T-helper 17 cell (primary cell): ENCODE data around the gene MRPS9. TPM values are rescaled to one million over a fixed set of nuclear protein-coding genes. Genes with fewer than 3 reads are reported as not detected.
A peak's percentile ranks its signal among the peaks of the same experiment; 100 is the strongest.

Experiments
- ATAC-seq: fragments of 150-1000 bp; cut with Tn5 transposase; 2 replicates; pipeline ENCODE4 v1.10.0; 2021; ENCODE audit warnings: mild to moderate bottlenecking, moderate library complexity
- DNase-seq, 3 donors: peaks; one replicate each; pipeline versions ENCODE4 v3.0.0 to v3.0.0-alpha.2; 2020 to 2021
- H3K9me3 ChIP-seq: one replicate; pipeline ENCODE4 v1.7.0; 2013; ENCODE audit warnings: low read length, mild to moderate bottlenecking; ENCODE audit not compliant: control insufficient read depth, poor library complexity, severe bottlenecking
- H3K27ac Mint-ChIP-seq: one replicate; pipeline ENCODE4 v1.8.0; 2022; ENCODE audit warnings: mild to moderate bottlenecking, moderate library complexity, mixed read lengths
- H3K27me3 Mint-ChIP-seq: one replicate; pipeline ENCODE4 v1.8.0; 2022; ENCODE audit warnings: mixed read lengths
- H3K36me3 Mint-ChIP-seq: one replicate; pipeline ENCODE4 v1.8.0; 2022; ENCODE audit warnings: low read depth, mixed read lengths
- H3K4me1 Mint-ChIP-seq: one replicate; pipeline ENCODE4 v1.8.0; 2022; ENCODE audit warnings: mild to moderate bottlenecking, mixed read lengths
- H3K4me3 Mint-ChIP-seq: one replicate; pipeline ENCODE4 v1.8.0; 2022; ENCODE audit warnings: mild to moderate bottlenecking, moderate library complexity, mixed read lengths
- total RNA-seq, 4 donors: library from RNA in 2 of 4; stranded (reverse) in 2 of 4; gene quantifications; one replicate each; pipeline ENCODE4 v1.2.3 and lab custom pipeline; 2022 to 2026

MRPS9 gene
- total RNA-seq, 2 donors from 2014 or later = 11.8 to 12.4 TPM

DNA sequence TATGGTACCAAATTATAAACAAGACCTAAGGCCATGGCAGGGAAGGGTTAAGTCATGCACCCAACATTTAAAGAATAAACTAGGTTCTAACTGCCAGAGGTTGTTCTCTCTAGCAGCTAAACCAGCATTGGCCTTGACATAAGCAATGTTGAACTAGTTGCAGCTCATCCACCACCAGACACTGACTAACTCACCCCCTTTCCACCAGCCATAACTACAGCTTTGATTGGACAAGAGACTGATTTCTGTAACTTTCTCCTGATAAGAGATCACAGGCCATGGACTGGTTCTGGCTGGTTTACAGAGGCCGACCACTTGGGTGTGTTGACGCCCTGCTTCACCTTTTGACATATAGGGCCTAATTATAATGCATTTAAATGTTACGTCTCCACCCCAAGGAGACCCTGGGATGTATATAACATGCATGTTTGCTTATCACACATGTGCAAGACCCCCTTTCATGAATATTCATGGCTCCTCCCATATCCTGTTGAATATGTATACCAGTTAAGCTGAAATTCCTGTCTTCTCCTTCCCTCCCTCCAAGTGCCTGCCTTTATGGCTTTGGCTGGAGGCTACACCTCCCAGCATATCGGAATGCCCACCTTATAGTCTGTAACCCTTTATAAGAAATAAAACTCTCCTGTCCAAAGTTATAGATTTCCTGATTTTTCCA, 75.9 kb downstream of the MRPS9 start:
- H3K27me3 Mint-ChIP-seq = no peaks in the 10 kb centered on the region
- no peak for ATAC-seq
- H3K4me1 Mint-ChIP-seq = peaks cover 11% of the 10 kb centered on the region
- H3K36me3 Mint-ChIP-seq = peaks cover 8% of the 10 kb centered on the region
- no peak overlapping the region for H3K27ac Mint-ChIP-seq
- DNase-seq = no peak
- no peak overlapping the region for H3K4me3 Mint-ChIP-seq
- no peaks in the 10 kb centered on the region for H3K9me3 ChIP-seq

DNA sequence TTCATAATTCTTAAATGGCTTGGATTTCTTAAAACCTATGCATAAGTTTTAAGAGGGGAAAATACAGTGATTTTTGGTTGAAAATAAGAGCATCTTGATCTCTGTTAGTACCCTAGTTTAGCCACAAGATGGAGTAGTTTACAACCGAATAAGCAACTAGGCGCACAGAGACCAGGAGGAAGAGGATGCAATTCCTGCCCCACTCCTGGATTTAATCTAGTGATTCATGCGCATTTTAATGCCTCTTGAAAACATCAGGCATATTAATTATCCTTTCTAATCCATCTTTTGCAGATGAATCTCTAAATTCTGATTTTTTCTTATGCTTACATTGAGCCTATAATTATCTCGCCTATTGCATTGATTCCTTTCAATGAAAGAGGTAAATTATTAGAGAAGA, 76.7 kb downstream of the MRPS9 start:
- H3K9me3 ChIP-seq = no peaks in the 10 kb centered on the region
- Mint-ChIP-seq H3K27ac (no peak overlapping the region), H3K4me3 (no peak overlapping the region), H3K27me3 (no peaks in the 10 kb centered on the region), H3K36me3 (peaks cover 8% of the 10 kb centered on the region), H3K4me1 (peaks cover 11% of the 10 kb centered on the region)
- peak; percentile 50 for ATAC-seq
- no peak for DNase-seq

DNA sequence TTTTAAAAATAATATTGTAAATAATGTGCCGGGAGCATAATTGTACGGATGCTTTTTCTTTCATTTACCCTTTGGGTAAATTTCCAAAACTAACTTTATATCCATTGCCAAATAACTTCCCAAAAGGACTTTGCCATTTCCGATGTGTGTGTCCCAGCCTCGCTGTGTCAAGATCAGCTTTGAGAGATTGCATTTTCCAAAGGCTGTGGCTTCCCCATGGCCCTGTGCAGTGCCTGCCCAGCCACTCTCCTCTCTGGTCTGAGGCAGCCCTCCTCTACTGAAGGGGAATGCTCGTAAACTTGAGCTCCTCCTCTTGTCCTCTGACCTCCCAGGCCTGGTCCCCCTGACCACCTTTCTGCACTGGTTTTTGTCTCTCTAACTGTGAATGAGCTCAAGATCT, 78.5 kb downstream of the MRPS9 start:
- Mint-ChIP-seq H3K27ac (no peak overlapping the region), H3K27me3 (no peaks in the 10 kb centered on the region), H3K36me3 (peaks cover 8% of the 10 kb centered on the region), H3K4me1 (peaks cover 11% of the 10 kb centered on the region), H3K4me3 (no peak overlapping the region)
- no peaks in the 10 kb centered on the region for H3K9me3 ChIP-seq
- ATAC-seq (no peak), DNase-seq (no peak)

DNA sequence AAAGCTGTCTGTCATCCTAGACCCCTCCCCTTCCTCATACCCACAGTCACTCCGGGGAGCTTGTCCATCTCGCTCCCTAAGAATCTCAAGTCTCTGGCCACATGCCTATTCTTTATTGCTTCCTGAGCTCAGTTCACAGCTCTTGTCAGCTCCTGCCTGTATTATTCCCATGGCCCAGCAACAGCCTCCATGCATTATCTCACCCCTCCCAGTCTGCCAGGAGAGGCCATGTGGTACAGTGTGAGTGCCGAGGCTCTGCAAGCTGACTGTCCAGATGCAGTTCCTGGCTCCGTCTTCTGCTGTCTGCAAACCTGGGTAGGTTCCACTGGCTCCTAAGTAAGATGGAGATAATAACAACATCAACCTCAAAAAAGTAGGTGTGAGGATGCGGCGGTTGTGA, 79.7 kb downstream of the MRPS9 start:
- no peak for ATAC-seq
- peaks cover 9% of the 10 kb centered on the region for H3K4me1 Mint-ChIP-seq
- peaks cover 8% of the 10 kb centered on the region for H3K36me3 Mint-ChIP-seq

DNA sequence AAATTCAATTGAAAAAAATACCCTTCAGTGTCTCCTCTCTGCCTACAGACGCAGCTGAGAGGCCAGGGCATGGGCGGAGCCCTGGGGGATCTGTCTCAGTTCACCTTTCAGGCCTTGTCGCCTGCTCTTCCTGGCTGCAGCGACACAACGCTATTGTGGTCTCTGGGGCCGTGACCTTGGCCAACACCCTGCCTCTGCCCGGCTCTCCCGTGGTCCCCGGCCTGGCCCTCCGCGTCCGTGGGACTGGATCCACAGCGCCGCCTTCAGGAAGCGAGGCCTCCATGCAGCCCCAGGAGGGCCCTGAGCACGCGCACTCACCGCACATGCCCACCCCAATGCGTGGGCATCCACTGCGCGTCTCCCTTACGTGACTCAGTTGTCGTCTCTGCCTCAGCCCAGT, 81.1 kb downstream of the MRPS9 start:
- Mint-ChIP-seq H3K27ac (no peak overlapping the region), H3K36me3 (peaks cover 8% of the 10 kb centered on the region), H3K4me3 (peak overlapping the region; percentile 49), H3K4me1 (peaks cover 8% of the 10 kb centered on the region), H3K27me3 (peaks cover 15% of the 10 kb centered on the region)
- ATAC-seq (no peak), DNase-seq (no peak)
- H3K9me3 ChIP-seq = no peaks in the 10 kb centered on the region

More for the DNA sequence above, 79.7 kb downstream of the MRPS9 start:
- Mint-ChIP-seq H3K27me3 (peaks cover 5% of the 10 kb centered on the region), H3K4me3 (no peak overlapping the region), H3K27ac (no peak overlapping the region)
- no peak for DNase-seq
- H3K9me3 ChIP-seq = no peaks in the 10 kb centered on the region

DNA sequence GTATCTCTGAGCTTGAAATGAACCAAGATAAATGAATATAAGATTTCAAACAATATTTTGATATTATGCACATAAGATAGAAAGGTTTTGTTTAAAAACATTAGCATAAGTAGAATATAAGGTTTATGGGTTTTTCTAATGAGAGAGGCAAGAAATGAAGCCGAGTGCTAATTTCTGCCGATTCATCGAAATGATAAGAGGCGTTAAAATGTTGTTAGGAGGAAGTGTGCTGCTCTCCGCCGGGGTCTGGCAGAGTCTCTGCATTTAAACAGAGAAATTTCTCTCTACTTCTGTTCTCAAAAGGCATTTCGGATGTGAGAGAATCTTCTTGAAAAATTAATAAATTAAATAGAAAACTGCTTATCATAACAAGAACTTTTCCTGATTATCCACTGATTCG, 83.6 kb downstream of the MRPS9 start:
- peaks cover 8% of the 10 kb centered on the region for H3K36me3 Mint-ChIP-seq
- no peak overlapping the region for H3K27ac Mint-ChIP-seq
- peaks cover 5% of the 10 kb centered on the region for H3K4me1 Mint-ChIP-seq
- ATAC-seq (no peak), DNase-seq (no peak)
- no peak overlapping the region for H3K4me3 Mint-ChIP-seq
- no peaks in the 10 kb centered on the region for H3K9me3 ChIP-seq
- peaks cover 25% of the 10 kb centered on the region for H3K27me3 Mint-ChIP-seq

DNA sequence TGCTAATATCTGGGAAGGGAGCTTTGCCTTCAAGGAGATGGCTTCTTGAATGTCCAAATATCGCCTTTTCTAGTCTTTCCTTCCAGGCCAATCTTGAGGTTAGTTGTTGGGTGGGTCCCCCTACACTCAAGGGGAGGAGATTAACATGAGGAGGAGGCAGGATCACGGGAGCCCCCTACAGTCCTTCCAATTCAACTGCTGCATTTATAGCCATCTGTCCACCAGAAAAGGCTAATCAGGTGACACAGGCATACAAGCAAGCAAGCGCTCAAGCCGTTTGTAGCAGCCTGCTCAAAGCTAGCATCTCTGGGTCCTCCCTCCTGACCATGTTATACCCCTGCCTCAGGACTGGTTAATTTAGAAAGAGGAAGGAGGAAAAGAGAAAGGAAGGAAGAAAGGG, 87.6 kb downstream of the MRPS9 start:
- DNase-seq = no peak
- peaks cover 30% of the 10 kb centered on the region for H3K27me3 Mint-ChIP-seq
- H3K4me1 Mint-ChIP-seq = no peaks in the 10 kb centered on the region
- H3K27ac Mint-ChIP-seq = no peak overlapping the region
- no peak overlapping the region for H3K4me3 Mint-ChIP-seq
- no peak for ATAC-seq
- no peaks in the 10 kb centered on the region for H3K36me3 Mint-ChIP-seq
- H3K9me3 ChIP-seq = no peaks in the 10 kb centered on the region

DNA sequence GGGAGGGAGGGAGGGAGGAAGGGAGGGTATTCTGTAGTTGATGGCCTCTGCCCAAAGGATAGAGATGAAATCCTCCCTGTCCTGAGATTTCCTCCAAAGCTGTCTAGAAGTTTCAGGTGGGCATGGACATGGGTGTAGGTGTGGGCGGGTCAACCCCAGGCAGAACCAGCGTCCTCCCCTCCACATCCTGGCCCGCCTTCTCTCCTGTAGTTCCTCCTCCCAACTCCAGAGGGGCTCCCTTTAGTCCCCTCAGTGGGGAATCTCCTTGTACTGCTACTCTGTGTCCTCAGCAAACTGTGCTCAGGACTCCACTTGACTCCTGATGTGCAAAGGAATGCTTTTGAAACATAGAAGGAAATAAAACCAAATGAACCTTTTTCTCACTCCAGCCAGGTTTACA, 88.1 kb downstream of the MRPS9 start:
- DNase-seq = no peak
- no peak overlapping the region for H3K4me3 Mint-ChIP-seq
- H3K27me3 Mint-ChIP-seq = peaks cover 30% of the 10 kb centered on the region
- no peak for ATAC-seq
- H3K9me3 ChIP-seq = no peaks in the 10 kb centered on the region
- H3K27ac Mint-ChIP-seq = no peak overlapping the region
- no peaks in the 10 kb centered on the region for H3K36me3 Mint-ChIP-seq
- no peaks in the 10 kb centered on the region for H3K4me1 Mint-ChIP-seq

DNA sequence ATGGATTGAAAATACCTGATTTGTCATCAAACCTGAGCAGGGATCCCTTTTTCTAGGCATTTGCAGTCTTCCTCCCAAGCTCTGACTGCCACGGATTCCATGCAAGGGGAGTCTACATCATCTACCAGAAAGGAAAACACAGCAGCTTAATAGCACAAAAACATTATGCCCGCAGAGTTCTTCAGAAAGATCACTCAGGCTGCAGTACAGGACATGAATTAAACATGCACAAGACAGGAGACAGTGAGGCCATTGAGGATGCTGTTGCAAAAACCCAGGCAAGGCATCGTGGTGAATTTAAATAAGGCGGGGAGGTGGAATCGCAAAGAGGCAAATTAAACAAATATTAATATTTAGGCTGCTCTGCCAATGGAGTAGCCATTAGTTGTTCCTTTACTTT, 88.5 kb downstream of the MRPS9 start:
- Mint-ChIP-seq H3K4me1 (no peaks in the 10 kb centered on the region), H3K4me3 (no peak overlapping the region), H3K27ac (no peak overlapping the region), H3K27me3 (peaks cover 30% of the 10 kb centered on the region), H3K36me3 (no peaks in the 10 kb centered on the region)
- no peak for ATAC-seq
- DNase-seq = no peak
- no peaks in the 10 kb centered on the region for H3K9me3 ChIP-seq

DNA sequence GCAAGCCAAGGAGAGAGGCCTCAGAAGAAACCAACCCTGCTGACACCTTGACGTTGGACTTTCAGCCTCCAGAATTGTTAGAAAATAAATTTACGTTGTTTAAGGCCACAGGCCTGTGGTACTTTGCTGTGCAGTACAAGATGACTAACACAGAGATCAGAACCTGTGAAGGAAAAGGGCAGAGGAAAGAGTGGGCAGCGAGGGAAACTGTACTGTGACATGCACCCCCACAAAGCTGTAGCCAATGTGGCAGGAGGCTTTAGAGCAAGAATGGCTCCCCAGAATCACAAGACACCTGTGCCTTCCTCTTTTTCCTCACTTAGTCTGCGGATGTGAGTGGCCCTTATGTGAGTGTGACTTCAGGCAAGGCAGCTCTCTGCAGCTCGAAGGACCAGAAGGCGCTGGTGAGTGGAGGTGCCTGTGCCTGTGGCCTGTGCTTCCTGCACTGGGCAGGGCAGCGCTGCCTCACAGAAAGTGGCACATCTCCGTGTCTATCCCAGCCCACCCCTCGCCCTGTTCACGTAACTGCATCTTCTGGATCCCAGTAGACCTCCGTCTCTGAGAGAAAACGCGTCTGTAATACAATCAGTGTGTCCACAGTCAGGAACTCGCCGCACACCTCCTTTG, 89.5 kb downstream of the MRPS9 start:
- ATAC-seq (no peak), DNase-seq (no peak)
- H3K4me3 Mint-ChIP-seq = no peak overlapping the region
- no peaks in the 10 kb centered on the region for H3K9me3 ChIP-seq
- no peaks in the 10 kb centered on the region for H3K4me1 Mint-ChIP-seq
- no peaks in the 10 kb centered on the region for H3K36me3 Mint-ChIP-seq
- peaks cover 35% of the 10 kb centered on the region for H3K27me3 Mint-ChIP-seq
- no peak overlapping the region for H3K27ac Mint-ChIP-seq

DNA sequence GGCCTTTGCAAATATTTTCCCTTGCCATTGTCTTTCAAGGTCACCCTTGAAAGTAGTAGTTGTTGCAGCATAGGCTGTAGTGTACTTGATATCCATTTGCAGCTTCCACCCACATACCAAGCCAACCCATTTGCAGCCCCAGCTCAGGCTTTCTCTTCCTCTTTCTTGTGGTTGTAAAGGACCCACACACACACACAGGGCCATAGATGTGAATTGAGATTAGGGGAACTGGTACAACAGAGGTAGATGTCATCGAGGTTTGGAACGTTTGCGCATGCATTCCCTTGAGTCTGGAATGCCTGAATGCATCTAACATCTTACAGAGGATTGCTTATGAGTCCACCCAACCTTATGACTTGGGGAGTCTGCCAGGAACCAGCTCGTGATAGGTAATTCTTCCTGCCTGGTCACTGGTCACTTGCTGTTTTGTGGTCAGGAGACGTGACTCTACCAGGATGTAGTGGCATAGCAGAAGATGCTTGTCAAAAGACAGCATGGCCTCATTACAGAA, 91.9 kb downstream of the MRPS9 start:
- DNase-seq (no peak), ATAC-seq (peak; percentile 44)
- Mint-ChIP-seq H3K4me3 (no peak overlapping the region), H3K27me3 (peaks cover 38% of the 10 kb centered on the region), H3K4me1 (no peaks in the 10 kb centered on the region), H3K36me3 (no peaks in the 10 kb centered on the region), H3K27ac (no peak overlapping the region)
- no peaks in the 10 kb centered on the region for H3K9me3 ChIP-seq

DNA sequence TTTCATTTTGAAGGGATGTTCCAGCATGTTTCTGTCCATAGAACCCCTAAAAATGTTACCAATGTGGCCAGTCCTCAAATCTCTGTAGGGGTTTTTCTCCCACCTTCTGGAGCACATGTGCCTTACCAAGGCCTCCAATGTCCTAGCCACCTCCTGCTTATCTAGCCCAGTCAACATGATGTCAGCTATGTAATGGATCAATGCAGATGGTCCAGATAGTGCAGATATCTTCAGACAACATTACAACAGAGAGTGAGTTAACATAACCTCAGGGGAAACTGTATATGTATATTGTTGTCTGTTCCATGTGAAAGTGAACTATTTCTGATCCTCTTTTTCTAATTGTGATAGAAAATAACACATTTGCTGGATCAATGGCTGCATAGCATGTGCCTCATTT, 92.7 kb downstream of the MRPS9 start:
- DNase-seq = no peak
- no peak overlapping the region for H3K4me3 Mint-ChIP-seq
- H3K36me3 Mint-ChIP-seq = no peaks in the 10 kb centered on the region
- no peaks in the 10 kb centered on the region for H3K9me3 ChIP-seq
- no peak for ATAC-seq
- no peak overlapping the region for H3K27ac Mint-ChIP-seq
- no peaks in the 10 kb centered on the region for H3K4me1 Mint-ChIP-seq
- peaks cover 42% of the 10 kb centered on the region for H3K27me3 Mint-ChIP-seq

DNA sequence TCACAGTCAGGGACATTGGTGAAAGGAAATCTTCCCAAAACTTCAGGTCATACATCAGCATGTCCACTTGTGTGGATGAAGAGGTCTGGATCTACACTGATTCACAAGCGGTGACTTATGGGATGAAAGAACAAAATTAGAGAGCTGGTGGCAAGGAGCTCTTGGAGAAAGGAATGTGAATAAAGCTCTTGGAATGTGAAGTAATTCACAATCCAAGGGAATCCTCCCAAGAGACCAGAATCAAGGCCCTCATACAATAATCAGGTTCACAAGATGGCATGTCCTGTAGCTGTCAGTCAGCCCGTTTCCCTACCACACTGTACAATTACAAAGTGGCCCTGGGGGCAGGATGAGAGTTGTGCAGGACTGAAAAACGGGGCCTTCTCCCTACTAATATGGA, 96.2 kb downstream of the MRPS9 start:
- Mint-ChIP-seq H3K36me3 (no peaks in the 10 kb centered on the region), H3K4me3 (no peak overlapping the region), H3K27ac (no peak overlapping the region), H3K4me1 (no peaks in the 10 kb centered on the region), H3K27me3 (peaks cover 52% of the 10 kb centered on the region)
- H3K9me3 ChIP-seq = no peaks in the 10 kb centered on the region
- no peak for ATAC-seq
- no peak for DNase-seq

DNA sequence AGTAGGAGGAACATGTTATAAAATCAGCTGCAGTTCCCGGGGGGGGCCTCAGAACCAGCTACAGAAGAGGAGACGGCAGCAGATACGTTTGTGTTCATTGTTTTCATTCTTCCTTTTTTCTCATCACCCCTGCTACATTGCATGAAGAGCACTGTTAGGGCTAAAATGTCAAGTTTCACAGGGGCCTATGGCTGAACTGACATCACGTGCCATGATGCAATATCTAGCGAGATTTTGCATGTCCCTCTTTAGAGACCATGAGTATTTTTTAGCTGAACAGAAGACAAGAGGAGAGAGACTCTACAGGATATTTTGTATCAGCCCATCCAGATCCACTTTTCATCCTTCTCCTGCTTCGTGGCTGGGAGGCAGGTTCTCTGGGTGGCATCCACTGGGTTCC, 97.6 kb downstream of the MRPS9 start:
- no peak overlapping the region for H3K27ac Mint-ChIP-seq
- no peak overlapping the region for H3K4me3 Mint-ChIP-seq
- ATAC-seq = no peak
- peaks cover 61% of the 10 kb centered on the region for H3K27me3 Mint-ChIP-seq
- no peaks in the 10 kb centered on the region for H3K9me3 ChIP-seq
- no peak for DNase-seq
- H3K36me3 Mint-ChIP-seq = peaks cover 2% of the 10 kb centered on the region
- no peaks in the 10 kb centered on the region for H3K4me1 Mint-ChIP-seq
